Stimulated activated CD8-positive, alpha-beta memory T cell treated with anti-CD3 and anti-CD28 coated beads, Interleukin-4, amount 100 ng/mL, for 24 hours (primary cell): ENCODE data around the gene UBTD2.
"Not testable (repeated sequence)": the region's sequence is repeated elsewhere in the genome, so short reads cannot be mapped to it uniquely, and the experiment has no call there.

Experiments used
- DNase-seq: peaks from one replicate; pipeline ENCODE4 v3.0.0-alpha.2; 2020; ENCODE audit warnings: low read depth

UBTD2 gene

DNA sequence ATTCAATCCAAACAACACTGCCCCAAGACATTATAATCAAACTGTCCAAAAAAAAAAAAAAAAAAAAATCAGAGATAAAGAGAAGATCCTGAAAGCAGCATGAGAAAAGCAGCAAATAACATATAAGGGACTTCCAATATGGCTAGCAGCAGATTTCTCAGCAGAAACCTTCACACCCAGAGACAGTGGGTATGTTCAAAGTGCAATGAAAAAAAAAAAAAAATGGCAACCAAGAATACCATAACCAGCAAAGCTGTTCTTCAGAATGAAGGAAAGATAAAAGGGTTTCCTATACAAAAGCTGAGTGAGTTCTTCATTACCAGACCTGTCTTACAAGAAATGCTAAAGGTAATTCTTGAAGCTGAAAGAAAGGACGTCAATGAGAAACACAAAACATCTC lies 32.1 kb downstream of the UBTD2 start:
- DNase-seq, result no peak

DNA sequence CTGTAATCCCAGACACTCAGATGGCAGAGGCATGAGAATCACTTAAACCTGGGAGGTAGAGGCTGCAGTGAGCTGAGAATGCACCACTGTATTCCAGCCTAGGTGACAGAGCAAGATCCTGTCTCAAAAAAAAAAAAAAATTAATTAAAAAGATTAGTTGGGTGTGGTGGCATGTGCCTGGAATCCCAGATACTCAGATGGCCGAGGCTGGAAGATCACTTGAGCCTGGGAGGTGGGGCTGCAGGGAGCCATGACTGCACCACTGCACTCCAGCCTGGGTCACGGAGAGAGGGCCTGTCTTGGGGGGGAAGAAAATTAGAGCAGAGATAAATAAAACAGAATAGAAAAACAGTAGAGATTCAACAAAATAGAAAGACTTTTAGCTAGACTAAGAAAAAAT lies 34.9 kb downstream of the UBTD2 start:
- no peak for DNase-seq

DNA sequence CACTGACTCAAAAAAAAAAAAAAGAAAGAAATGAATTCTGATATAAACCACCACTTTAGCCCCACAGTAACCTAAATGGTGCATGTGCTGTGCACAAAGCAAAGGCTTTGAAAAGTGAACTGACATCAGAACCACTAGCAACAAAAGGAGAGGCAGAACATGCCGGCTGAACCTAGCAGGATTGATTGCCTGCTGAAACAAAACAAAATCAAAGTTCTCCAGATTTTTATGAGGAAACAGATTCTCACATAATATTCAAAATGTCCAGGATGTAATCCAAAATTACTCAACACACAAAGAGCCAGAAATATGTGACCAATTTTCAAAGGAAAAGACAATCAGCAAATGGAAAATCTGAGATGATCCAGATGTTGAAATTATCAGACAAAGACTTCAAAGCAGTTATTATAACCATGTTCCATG lies 37.9 kb downstream of the UBTD2 start:
- DNase-seq, result no peak

DNA sequence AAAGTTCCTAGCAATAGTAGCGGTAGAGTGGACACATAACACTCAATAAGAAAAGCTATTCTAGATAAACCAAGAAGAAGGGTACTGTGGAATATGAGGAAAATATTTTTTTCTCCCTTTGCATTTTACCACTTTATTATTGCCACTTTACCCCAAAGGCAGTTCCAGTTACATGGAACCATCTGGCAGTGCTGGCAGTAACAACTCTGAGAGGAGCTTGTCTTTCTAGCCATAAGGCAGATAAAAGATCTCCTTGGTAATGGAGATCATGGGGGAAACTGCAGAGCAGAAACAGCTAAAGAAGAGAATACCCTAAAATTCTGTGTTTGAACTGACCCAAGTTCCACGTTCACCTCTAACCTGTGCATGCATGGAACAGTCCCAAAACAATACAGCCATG lies 38.5 kb downstream of the UBTD2 start:
- DNase-seq, result no peak

DNA sequence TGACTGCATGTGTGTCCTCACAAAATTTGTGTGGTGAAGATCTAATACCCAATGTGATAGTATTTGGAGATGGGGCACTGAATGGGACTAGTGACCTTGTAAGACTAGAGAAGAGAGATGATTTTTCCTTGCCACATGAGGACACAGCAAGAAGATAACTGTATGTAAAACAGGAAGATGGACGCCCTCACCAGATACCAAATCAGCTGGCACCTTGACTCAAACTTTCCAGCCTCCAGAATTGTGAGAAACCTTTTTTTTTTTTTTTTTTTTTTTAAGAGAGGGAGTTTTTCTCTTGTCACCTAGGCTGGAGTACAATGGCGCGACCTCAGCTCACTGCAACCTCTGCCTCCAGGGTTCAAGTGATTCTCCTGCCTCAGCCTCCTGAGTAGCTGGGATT lies 40.3 kb downstream of the UBTD2 start:
- no peak for DNase-seq

DNA sequence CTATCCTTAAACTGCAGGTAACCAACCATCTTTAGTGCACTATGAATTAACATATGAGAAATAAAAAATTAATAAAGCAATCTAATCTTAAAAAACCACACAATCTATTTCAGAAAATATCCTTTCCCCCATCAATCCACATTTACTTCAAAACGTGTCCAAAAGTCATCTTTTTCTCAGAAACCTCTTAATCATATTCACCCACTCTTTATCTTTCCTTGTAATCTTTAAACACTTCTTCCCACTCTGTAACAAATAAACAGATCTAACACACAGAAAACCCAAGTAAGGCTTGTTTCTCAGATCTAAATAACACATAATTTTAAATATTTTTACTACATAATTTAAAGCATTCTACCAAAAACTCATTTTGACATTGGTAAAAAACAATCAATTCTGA lies 45.2 kb downstream of the UBTD2 start:
- no peak for DNase-seq

DNA sequence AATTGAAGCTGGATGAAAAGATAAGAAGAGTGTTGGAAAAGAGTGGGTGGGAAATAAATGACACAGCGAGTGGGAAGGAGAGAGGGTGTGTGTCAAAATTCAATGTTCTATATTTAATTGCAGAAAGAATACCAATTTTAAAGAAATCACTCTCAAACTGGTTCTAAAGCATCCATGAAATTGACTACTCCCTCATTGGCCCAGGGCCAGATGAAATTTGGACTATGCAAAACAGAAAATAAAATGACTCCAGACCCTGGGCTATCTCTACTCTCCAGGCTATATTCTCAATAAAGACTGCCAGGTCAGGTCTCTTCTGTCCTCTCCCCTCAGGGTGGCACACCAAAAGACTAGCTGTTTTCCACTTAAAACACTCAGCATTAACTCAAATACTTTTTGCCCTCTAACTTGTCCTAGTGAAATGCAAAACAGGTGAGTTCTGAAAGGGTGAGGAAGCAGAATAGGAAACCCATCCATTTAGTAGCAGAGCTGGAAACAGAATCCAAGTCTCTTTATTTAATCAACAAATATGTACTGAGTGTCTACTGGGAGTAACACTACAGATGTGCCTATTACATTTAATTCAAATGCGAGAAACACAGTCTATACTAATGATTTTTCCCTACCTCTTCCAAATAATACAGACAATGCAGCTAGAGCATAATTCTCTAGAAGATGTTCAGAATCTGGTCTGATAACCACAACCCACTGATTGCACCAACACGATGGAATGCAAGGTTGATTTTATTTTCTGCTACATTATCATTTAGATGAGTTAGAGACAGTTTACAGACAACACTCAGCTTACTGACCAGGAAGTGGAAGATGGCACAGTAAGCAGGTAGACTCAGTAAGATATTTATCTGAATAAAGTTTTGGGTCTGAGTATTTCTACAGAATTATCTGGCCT lies 47.5 kb downstream of the UBTD2 start:
- DNase-seq, result no peak

DNA sequence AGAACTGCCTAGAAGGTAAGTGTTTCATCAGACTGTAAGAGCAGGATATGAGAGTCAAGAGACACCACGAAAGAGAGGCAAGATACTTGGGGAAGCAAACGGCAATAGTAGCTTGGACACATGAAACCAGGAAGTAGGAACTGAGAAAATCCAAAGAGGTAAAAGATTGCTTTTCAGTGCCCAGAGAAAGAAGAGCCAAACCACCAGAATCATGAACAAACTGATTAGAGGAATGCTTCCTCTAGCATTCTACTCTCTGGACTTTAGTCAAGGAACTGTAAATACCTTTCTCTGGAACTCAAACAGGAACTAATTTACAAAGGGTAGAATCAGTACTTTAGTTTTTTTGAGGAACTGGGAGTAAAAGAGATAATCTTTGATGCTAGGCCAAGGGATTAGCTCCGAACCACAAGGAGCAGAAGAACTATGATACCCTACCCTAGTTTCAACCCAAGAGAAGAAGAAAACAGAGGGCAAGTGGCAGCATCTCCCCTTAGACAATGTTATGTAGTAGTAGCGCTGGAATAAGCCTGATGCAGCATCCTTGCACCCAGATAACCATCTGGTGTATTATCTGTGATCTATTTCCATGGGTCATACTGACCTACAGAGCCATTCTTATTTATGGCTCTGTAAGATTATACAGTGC lies 48.3 kb downstream of the UBTD2 start:
- no peak for DNase-seq

DNA sequence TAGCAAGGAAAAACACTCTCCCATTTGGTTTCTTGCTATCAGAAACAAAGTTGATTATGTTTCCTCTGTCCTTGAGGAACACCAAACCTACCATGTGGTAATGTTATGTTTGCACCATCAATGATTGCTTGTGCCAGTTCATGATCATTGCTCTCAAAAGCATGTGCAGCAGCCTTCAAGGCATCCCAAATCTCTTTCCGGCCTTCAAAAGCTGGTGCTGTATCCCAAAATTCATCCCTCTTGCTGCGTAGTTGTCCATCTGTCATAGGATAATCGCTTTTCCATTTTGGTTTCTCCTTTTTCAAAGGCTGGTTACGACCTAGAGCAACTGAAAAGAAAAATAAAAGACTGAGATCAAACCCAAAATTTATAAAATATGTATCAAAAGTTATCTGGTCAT lies 49.5 kb downstream of the UBTD2 start:
- no peak for DNase-seq

DNA sequence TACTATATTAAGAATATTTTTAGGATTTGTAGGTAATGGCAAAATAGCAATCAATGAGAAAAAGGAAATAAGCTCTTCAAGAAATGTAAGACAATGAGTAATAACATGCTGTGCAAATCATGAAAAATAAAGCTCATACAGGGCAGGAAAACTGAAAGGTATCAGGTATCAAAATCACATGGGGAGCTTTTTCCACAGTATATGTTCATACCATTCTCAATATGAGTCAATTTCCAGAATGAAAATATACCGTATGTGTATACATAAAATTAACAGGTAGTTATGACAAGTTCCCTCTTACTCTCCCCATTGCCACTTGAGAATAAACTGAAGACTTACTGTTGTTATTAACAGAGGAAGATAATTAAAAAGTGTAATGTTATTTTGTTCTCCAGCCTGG lies 53.7 kb downstream of the UBTD2 start:
- DNase-seq, result no peak

DNA sequence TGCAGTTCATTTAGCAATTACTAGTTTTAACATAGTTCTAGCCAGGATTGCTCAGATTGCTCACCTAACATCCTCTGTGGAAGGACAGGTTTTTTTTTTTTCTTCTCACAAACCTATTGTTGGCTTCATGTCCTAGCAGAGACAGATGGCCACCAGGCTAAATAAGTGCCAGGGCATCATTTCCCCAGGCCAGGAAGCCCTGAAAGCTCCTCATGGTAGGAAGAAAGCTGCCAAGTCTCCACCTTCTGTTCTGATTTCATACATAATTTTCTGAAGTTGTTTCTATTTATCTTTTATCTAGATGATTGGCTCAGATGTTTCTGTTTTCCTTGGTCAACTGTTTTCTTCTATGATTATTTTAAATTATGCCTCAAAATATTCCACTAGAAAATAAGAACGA lies 58.6 kb downstream of the UBTD2 start:
- DNase-seq, result no peak

DNA sequence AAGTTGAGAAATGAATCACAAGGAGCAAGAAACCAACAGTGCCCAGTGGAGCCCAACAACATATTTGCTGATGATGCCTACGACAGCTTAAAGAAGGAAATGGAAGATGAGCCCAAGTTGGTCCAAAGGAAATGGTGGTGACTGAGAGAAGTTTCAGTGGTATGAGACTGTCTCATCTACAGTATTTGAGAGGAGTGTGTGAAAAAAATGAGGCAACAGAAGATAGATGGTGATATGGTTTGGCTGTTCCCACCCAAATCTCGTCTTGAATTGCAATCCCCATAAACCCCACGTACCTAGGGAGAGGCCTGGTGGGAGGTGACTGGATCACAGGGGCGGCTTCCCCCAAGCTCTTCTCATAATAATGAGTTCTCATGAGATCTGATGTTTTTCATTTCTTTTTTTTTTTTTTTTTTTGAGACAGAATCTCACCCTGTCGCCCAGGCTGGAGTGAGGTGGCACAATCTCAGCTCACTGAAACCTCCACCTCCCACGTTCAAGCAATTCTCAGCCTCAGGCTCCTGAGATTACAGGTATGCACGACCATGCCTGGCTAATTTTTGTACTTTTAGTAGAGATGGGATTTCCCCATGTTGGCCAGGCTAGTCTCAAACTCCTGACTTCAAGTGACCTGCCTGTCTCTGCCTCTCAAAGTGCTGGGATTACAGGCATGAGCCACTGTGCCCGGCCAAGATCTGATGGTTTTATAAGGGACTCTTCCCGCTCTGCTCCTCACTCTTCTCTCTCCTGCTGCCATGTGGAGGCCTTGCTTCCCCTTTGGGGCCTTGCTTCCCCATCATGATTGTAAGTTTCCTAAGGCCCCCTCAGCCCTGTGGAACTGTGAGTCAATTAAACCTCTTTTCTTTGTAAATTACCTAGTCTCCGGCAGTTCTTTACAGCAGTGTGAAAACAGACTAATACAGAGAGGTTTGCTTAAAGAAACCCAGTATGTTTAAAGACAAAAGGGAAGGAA lies 59.4 kb downstream of the UBTD2 start:
- DNase-seq, result peak; percentile 14

DNA sequence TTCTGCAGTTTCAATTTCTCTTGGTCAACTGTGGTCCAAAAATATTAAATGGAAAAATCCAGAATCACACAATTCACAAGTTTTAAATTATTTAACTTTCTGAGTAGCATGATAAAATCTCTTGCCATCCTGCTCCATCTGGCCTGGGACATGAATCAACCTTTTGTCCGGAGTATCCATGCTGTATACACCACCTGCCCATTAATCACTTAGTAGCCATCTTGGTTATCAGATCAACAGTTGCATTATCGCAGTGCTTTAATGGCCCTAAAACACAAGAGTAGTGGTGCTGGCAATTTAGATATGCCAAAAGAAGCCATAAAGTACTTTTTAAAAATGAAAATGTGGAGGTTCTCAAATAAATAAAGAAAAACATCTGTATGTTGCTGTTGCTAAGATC lies 64.3 kb downstream of the UBTD2 start:
- DNase-seq, result no peak

DNA sequence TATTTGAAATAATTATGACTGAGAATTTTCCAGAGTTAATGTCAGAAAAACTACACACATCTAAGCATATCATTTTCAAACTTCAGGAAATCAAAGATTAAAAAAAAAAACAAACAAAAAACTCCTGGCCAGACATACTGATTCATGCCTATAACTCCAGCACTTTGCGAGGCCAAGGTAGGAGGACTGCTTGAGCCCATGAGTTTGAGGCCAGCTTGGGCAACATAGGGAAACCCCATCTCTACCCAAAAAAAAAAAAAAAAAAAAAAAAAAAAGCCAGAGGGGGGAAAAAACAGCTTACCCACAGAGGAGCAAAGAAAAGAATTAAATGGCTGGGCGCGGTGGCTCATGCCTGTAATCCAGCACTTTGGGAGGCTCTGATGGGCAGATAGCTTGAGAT lies 67.2 kb downstream of the UBTD2 start:
- DNase-seq, result no peak

DNA sequence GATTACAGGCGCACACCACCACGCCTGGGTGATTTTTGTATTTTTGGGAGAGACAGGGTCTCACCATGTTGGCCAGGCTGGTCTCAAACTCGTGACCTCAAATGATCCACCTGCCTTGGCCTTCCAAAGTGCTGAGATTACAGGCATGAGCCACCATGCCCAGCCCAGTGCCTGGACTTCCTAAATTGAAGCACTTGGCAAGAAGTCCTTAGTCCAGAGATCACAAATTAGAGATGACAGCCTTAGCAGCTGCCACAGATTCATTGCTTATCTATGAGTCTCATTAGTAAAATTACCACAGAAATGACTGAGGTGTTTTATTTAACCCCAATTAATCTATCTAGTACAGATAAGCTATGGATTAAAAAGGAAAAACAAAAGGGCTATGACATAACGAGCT lies 70.4 kb downstream of the UBTD2 start:
- no peak for DNase-seq

DNA sequence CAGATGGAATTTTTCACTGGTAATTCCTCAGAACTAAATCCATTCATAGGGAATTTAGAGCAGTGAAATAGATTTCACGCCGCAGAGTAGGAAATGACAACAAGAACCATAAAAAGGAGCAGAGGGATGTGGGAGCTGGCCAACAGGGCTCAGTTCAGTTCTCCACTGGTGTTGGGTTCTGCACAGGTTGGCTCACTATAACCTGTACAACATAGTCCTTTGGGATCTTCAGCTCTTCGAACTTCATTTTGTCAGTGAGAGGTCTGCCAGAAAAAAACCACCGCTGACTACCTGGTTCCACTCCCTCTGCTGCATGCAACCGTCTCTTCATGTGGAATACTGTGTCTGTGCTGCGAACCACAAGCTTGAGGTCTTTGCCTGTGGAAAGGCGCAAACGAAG lies 71.9 kb downstream of the UBTD2 start:
- no peak for DNase-seq

DNA sequence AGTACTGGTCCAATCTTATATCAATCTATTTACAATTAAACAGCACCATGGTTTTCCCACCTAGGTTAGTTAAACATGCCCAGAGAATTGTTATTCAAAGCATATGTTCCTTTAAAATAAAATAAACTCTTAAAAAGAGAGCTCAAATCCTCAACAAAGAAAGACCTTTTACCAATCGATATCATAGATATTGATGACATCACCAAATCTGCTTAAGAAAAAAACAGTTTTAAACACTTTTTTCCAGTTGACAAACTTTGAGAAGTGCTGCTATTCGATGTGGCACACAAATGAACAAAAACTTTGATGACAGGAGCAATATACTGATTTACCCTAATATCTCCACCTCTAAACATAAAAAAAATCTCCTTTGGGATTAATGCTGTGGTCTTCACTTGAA lies 73.8 kb downstream of the UBTD2 start:
- no peak for DNase-seq

DNA sequence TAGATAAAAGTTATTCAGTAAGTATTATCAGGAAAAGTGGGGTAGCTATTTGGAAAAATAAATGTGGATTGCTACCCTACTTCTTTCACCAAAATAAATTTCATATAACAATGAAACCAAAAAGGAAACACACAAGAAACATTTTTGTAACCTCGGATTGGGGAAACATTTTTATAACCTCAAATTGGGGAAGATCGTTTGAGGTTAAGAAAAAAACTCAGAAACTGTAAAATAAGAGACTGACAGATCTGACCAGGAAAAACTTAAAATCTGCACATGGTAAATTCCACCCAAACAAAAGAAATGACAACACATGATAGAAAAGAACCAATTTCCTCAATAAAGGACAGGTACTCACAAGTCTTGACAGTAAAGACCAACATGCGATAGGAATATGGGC lies 76.1 kb downstream of the UBTD2 start:
- no peak for DNase-seq

DNA sequence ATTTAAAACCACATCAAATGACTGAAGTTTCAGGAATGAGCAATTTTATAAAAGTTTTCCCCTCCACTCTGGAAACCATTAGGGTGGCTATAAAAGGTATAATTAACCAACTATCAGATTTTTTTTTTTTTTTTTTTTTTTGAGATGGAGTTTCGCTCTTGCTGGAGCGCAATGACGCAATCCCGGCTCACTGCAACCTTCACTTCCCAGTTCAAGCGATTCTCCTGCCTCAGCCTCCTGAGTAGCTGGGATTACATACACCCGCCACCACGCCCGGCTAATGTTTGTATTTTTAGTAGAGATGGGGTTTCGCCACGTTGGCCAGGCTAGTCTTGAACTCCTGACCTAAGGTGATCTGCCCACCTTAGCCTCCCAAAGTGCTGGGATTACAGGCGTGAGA lies 77.6 kb downstream of the UBTD2 start:
- DNase-seq, result not testable (repeated sequence)

DNA sequence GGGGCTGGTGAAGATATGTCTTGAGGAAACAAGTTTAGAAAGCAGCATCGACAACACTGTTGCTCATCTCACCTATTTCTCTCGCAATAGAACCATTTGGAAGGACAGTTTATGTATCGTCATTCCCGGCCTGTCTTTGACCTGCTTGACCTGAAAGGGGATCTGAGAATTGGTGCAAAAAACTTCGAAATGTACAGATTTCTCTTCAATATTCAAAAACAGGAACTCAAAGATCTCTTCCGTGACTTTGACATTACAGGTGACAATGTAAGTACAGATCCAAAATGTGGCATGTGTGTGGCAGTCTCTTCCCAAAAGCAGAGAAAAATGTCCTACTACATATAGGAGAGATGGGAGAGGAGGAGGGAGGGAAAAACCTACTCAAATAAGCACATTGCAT lies 83.1 kb downstream of the UBTD2 start:
- DNase-seq, result no peak

DNA sequence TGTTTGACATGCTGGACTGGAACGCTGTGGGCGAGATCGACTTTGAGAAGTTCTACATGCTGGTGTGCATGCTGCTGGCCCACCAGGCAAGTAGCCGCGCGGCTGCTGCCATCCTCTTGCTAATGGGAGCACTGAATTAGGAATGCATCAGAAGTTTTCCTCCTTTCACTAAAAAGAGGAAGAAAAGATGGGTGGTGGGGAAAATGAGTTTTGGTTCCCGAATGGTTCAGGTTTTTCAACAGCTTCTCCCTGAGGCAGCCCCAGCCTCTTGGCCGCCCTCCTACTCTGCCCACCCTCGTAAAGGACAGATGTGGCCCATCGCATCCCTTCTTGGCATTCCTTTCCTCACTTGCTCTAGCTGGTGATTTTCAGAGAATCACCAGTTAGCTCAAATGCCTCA lies 84.1 kb downstream of the UBTD2 start:
- no peak for DNase-seq

DNA sequence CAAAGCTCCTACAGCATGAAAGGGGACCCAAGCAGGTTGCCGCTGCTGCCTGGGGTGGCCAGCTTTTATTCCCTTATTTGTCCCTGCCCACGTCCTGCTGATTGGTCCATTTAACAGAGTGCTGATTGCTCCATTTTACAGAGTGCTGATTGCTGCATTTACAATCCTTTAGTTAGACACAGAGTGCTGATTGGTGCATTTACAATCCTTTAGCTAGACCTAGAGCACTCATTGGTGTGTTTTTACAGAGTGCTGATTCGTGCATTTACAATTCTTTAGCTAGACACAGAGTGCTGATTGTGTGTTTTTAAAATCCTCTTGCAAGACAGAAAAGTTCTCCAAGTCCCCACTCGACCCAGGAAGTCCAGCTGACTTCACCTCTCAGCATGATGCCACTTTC lies 85.8 kb downstream of the UBTD2 start:
- DNase-seq, result not testable (repeated sequence)
